GM12878 (cell line): Measurements from ENCODE around the gene ST3GAL5.

Experiments
- FOS ChIP-seq: IDR thresholded peaks from 3 replicates; pipeline ENCODE4 v1.6.1; 2011; ENCODE audit warnings: borderline replicate concordance; ENCODE audit not compliant: insufficient read length; ENCODE audit errors: extremely low read depth
- POLR2A ChIP-seq: IDR thresholded peaks from 2 replicates; pipeline ENCODE4 v1.6.1; 2011; ENCODE audit warnings: low read depth, mild to moderate bottlenecking, low read length
- SMC3 ChIP-seq: IDR thresholded peaks from 2 replicates; pipeline ENCODE4 v1.6.1; 2011; ENCODE audit warnings: low read length, improper control_type of control experiment, borderline replicate concordance
- TF ChIP-seq, protein P1 (sequence below): IDR thresholded peaks from 2 replicates; pipeline ENCODE4 v1.6.1; 2012; ENCODE audit warnings: low read length, inconsistent platforms

DNA sequence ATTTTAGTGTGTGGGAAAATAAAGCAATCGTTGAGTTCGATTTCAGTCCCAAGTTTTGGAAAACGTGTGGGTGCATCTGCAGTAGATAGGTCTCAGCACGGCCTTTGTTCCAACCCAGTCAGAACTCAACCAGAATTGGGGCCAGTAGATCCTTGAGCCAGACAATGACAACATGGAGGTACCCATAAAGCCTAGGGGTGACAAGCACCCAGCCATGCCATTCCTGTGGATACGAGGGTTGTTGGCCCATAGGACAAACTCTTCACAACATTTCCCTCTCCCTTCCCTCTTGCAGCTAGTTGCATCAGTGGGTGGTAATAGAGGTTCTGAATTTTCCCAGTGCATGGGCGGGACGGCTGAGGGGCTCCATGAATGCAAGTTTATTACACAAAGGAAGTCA is 60.1 kb downstream of the ST3GAL5 start:
- TF ChIP-seq POLR2A (no peak), SMC3 (no peak), FOS (no peak)
- TF ChIP-seq, protein P1, sequence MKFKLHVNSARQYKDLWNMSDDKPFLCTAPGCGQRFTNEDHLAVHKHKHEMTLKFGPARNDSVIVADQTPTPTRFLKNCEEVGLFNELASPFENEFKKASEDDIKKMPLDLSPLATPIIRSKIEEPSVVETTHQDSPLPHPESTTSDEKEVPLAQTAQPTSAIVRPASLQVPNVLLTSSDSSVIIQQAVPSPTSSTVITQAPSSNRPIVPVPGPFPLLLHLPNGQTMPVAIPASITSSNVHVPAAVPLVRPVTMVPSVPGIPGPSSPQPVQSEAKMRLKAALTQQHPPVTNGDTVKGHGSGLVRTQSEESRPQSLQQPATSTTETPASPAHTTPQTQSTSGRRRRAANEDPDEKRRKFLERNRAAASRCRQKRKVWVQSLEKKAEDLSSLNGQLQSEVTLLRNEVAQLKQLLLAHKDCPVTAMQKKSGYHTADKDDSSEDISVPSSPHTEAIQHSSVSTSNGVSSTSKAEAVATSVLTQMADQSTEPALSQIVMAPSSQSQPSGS: no peak
